ENCODE data around the gene ACP4.
"Not testable (repeated sequence)": the region's sequence is repeated elsewhere in the genome, so short reads cannot be mapped to it uniquely, and the experiment has no call there.

ACP4 gene

GRCh38 chr19:50798659-50799546, 8.7 kb downstream of the ACP4 start:
- DNase-seq: no peak

GRCh38 chr19:50799547-50799851, 9.3 kb downstream of the ACP4 start:
- no peak for DNase-seq

DNA sequence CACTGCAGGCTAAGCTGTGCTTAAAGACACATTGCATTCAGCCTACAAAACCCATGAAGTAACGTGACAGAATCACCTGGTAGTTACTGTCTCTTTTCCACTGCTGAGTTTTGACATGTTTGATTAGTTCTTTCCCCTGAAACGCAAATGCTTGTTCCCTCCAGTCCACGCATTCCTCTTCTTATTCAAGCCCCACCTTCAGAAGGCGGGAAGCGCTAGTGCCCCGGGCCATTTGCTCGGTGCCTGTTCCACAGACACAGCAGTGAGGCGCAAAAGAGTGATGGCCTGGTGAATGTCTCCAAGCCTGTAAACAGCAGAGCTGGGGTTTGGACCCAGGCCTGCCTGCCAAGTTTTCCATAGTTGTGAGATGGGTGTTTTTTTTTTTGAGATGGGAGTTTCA, 10.9 kb downstream of the ACP4 start:
- DNase-seq: no peak

- DNase-seq: peak; percentile 10
Measured at GRCh38 chr19:50803633-50804419, 13.6 kb downstream of the ACP4 start.

DNA sequence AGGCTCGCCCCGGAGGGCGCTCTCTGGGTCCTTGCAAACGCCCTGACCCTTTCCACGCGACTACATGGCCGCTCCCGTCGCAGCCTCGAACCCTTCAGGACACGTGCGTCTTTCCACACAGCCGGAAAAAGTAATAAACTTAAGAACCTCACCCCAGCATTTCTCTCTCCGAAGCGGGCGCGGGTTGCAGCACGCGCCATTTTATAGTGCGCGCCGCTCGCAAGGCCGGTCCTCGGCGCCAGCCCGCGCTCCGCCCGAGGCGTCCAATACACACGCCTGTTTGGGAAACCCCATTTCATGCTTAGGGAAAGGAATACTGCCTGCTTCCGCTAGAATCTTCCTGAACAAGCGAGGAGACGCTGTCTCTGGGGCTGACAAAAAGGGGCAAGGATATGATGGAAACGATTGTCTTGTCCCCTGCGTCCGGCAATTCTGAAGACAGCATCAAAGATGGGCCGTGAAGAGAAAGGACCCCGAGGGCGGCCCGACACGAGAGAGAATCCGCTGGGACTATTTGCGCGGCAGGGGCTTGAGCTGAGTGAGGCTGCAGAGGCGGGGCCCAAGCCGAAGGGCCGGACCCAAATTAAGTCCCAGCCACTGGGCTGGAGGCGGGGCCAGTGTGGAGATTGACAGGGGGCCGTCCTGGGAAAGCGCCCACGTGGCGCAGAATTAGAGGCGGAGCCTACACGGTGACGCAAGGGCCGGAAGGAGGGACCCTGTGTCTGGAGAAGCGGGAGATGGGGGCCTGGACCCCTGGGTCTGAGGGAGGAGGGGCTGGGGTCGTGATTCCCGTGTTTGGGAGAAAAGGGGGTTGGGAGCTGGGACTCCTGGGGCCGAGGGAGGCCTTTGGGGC, 14.4 kb downstream of the ACP4 start:
- DNase-seq: peak; percentile 98

GRCh38 chr19:50808856-50809255, 18.6 kb downstream of the ACP4 start:
- DNase-seq: no peak

DNA sequence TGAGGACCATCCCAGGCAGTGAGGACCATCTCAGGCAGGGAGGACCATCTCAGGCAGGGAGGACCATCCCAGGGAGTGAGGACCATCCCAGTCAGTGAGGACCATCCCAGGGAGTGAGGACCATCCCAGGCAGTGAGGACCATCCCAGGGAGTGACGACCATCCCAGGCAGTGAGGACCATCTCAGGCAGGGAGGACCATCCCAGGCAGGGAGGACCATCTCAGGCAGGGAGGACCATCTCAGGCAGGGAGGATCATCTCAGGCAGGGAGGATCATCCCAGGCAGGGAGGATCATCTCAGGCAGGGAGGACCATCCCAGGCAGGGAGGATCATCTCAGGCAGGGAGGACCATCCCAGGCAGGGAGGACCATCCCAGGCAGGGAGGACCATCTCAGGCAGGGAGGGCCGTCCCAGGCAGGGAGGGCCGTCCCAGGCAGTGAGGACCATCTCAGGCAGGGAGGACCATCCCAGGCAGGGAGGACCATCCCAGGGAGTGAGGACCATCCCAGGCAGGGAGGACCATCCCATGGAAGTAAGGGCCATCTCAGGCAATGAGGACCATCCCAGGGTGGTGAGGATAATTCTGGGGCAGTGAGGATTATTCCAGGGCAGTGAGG, 21.5 kb downstream of the ACP4 start:
- DNase-seq: not testable (repeated sequence)

GRCh38 chr19:50812474-50812873, 22.3 kb downstream of the ACP4 start:
- DNase-seq: no peak

DNA sequence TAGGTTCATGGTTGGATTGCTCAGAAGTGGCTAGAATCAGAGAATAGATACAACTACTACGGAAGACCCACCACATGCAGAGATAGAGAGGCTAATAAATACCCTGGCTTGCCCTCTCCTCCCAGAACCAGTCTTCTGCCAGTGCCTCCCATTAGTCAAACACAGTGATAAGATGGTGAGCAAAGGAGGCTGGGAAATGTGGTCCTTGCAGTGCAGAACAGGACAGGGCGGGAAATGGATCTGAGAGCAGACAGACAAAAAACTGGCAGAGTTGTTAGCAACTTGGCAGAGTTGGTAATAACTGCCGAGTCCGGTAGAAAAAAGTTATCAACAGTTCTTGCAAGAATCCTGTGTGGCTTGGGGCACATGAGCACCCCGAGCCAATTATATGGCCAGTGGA, 24.7 kb downstream of the ACP4 start:
- no peak for DNase-seq

DNA sequence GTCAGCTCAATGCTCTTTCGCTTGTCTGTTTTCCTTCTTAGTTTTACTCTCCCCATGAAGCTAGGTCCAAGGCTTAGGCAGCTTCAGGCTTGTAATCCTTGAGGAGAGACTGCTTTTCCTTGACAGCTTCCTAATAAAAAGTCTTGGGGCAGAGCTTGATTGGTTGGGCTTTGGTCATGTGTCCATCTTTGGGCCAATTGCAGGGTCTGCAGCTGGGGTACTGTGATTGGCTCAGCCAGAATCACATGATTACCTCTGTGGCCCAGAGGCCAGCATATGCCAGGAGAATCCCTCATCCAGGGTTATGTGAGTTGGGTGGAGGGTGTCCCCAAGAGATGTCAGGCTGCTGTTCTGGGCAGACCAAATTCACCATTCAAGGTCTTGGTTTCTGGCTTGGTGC, 25.2 kb downstream of the ACP4 start:
- no peak for DNase-seq

DNA sequence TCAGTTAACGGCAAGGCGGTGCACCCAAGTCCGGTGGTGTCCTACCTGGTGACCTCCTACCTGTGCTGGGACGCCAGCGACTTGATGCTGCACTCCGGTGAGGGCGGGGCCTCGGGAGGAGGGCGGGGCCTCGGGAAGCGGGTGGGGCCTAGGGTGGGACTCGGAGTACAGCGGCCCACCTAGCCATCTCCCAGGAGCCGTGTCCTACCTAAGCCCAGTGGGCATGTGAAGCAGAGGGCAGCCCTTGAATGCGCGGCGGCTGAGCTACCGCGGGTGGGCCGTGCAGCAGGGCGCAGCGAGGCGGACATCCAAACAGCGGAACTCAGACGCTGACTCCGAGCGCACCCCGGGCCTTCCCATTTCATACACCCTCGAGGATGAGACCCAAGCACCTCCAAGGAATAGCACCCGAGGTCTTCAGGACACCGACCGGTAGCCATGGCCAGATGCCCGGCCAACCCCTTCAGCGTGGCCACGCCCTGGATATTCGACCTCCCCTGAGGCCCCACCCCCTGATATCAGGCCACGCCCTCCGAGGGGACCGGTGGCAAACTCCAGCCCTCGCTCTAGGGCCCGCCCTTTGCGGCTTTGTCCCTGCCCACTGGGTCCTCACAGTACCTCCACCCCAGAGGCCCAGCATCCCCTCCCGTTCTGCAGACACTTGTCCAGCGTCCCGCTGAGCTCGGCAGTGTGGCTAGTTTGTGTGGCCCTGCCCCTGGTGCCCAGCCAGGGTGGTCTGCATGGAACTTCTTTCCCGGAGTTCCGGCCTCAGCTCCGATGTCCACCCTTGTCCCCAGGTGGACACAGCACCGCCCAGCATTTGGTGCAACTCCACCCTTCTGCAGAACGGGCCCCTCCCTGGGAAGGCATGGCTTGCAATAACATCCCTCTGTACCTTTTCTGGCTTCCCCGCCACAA, 28.0 kb downstream of the ACP4 start:
- DNase-seq: peak; percentile 49

- DNase-seq: no peak
Measured at GRCh38 chr19:50818859-50819472, 28.8 kb downstream of the ACP4 start.

DNA sequence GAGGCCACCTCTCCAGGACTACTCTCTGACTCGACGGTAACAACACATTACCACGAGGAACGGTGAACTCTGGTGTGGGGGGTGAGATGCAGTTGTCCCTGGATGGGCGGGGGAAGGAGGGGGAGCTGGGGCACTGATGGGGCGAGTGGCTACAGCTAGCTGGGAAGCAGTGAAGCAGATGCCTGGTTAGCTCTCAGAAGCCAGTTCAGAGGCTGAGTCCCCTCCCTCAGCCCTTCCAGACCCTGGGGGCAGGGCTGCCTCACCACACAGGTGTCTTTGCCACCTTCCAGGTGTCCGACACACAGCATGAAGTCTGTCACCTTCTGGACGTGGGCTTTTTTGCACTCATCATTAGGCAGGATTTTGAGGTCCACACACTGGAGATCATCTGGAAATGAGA, 29.4 kb downstream of the ACP4 start:
- no peak for DNase-seq

DNA sequence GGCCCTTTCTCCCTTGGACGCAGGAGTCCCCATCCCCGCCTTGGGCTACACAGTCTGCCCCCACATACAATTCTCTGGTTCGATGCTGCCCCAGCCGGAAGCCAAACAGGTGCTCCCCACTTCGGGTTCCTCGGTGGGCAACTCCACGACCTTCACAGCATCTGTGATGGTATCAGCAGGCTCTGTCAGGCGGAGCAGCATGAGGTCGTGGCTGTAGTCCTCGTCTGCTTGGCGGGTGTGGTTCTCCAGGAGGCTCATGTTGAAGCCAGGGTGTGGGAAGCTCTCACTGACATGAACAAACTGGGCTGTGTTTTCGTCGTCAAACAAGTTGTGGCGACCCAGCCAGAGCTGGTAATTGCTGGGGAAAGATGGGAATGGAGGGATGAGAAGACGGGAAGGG, 29.9 kb downstream of the ACP4 start:
- DNase-seq: no peak

- no peak for DNase-seq
Measured at GRCh38 chr19:50820549-50821247, 30.5 kb downstream of the ACP4 start.

- no peak for DNase-seq
Measured at GRCh38 chr19:50821248-50821612, 31.0 kb downstream of the ACP4 start.

- no peak for DNase-seq
Measured at GRCh38 chr19:50821622-50822021, 31.4 kb downstream of the ACP4 start.

DNA sequence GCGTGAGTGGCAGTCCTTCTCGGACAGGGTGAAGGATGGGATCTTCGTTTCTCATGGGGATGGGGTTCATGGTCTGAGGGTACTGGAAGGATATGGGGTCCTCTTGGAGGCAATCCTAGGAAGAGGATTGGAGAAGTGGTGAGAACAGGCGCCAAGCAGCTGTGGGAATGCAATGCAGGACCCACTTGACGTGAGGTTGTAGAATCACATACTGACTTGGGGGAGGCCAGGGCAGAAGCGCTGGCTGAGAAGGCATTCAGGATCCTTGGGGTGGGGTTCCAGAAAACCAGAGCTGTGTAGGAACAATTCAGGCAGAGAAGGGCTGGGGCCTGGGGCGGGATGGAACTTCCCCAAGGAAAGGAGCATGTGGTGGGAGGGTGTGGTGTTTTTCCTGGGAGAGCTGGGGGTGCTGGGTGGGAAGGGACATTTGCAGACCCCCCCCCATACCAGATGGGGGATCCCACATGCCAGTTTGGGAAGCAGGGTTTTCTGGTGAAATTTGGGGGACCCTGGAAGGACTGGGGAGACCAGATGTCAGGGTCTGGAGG, 32.5 kb downstream of the ACP4 start:
- no peak for DNase-seq

- DNase-seq: no peak
Measured at GRCh38 chr19:50823389-50824042, 33.3 kb downstream of the ACP4 start, which contains the start of gene KLK1. KLK1 (minus strand) TSS chr19:50823787; CDS start chr19:50823748, 39 bp downstream.
